ENCODE measurements around the gene PIH1D1. TPM values are rescaled to one million over a fixed set of nuclear protein-coding genes. Genes with fewer than 3 reads are reported as not detected.
A peak's percentile ranks its signal among the peaks of the same experiment; 100 is the strongest.

PIH1D1 gene
- total RNA-seq, 1 experiment from 2014 or later, result 166 TPM

GRCh38 chr19:49474542-49474924, 22.9 kb upstream of the PIH1D1 start:
- H3K23ac ChIP-seq (ENCODE audit: insufficient read length, low read depth, low read length), result no peak overlapping the region
- Mint-ChIP-seq H3K27ac (no peak overlapping the region), H3K36me3 (ENCODE audit: insufficient read depth in 1 of 3, low read depth in 3 of 3) (peaks cover 1 to 13% (median 11%) of the 10 kb centered on the region in 3 experiments; a peak in 3 of 7 replicates), H3K27me3 (ENCODE audit: low read depth) (peaks cover 19% of the 10 kb centered on the region), H3K9me3 (peaks cover 0 to 2% of the 10 kb centered on the region in 2 experiments; a peak in 1 of 5 replicates), H3K4me3 (peak overlapping the region; percentile 34 to 54; a peak in 2 of 5 replicates), H3K4me1 (peaks cover 11 to 24% of the 10 kb centered on the region in 2 experiments)
- no peaks in the 10 kb centered on the region for H3K9me3 ChIP-seq (ENCODE audit: control insufficient read depth, low read depth, low read length)
- H3K18ac ChIP-seq (ENCODE audit: insufficient read length, low read depth, low read length), result no peak overlapping the region
- no peak overlapping the region for H4K5ac ChIP-seq (ENCODE audit: insufficient read length, low read depth, low read length)
- H3K27ac ChIP-seq (ENCODE audit: insufficient read length, low read depth, low read length), result no peak overlapping the region
- no peak for TF ChIP-seq CTCF (conservative IDR thresholded peaks at IDR 0.05)
- no peak for DNase-seq
- no peak overlapping the region for H2BK5ac ChIP-seq (ENCODE audit: insufficient read length, low read length)
- no peaks in the 10 kb centered on the region; the same call in 1 of the 2 replicates for H3K27me3 ChIP-seq (ENCODE audit: insufficient read depth, low read length)
- H2BK20ac ChIP-seq (ENCODE audit: low read depth, low read length, poor library complexity, severe bottlenecking), result no peak overlapping the region
- no peak overlapping the region for H2AK5ac ChIP-seq (ENCODE audit: insufficient read length, low read length)
- no peak overlapping the region for H3K4ac ChIP-seq (ENCODE audit: low read depth, low read length)
- no peaks in the 10 kb centered on the region for H3K23me2 ChIP-seq (ENCODE audit: insufficient read length, low read depth, low read length, poor library complexity, severe bottlenecking)
- no peak overlapping the region for H3K56ac ChIP-seq (ENCODE audit: insufficient read length, low read depth, low read length)
- H3K79me1 ChIP-seq (ENCODE audit: insufficient read depth, low read depth, low read length, poor library complexity, severe bottlenecking), result no peaks in the 10 kb centered on the region
- H4K20me1 ChIP-seq (ENCODE audit: control insufficient read depth, insufficient read depth, insufficient read length), result no peaks in the 10 kb centered on the region
- H3K4me2 ChIP-seq (ENCODE audit: insufficient read depth, insufficient read length, low read length), result peak overlapping the region; percentile 37
- no peak overlapping the region for H3T11ph ChIP-seq (ENCODE audit: low read length)
- H3K9ac ChIP-seq (ENCODE audit: extremely low read depth, insufficient read length, low read length), result no peak overlapping the region
- no peak overlapping the region for H4K91ac ChIP-seq (ENCODE audit: insufficient read length, low read depth, low read length)
- no peak overlapping the region for H3K14ac ChIP-seq (ENCODE audit: insufficient read depth, low read length)
- WGBS (ENCODE audit: extremely low coverage, insufficient read length, low lambda C conversion rate), result no CpG with 5 or more reads among the region's 11 CpGs
- no peak overlapping the region for H4K8ac ChIP-seq (replicated peaks; ENCODE audit: insufficient read length, low read depth, low read length)
- H3K4me1 ChIP-seq (ENCODE audit: insufficient read depth, low read length), result peaks cover 3% of the 10 kb centered on the region; the same call in 1 of the 2 replicates
- H3K79me2 ChIP-seq (ENCODE audit: insufficient read depth, low read length), result no peaks in the 10 kb centered on the region
- H2BK120ac ChIP-seq (ENCODE audit: low read depth, low read length, poor library complexity, severe bottlenecking), result no peak overlapping the region
- H2BK12ac ChIP-seq (ENCODE audit: insufficient read length, low read depth, low read length), result no peak overlapping the region
- no peak overlapping the region for H2AFZ ChIP-seq (ENCODE audit: low read length)
- no peak overlapping the region for H2BK15ac ChIP-seq (ENCODE audit: low read depth, low read length)

All from H9 (cell line).